GM19099 (cell line): ENCODE data around the gene PITX3.

ENCODE experiments used
- POLR2A ChIP-seq: IDR thresholded peaks from 3 replicates; pipeline ENCODE4 v1.6.1; 2011; ENCODE audit warnings: low read depth; ENCODE audit not compliant: insufficient read length; ENCODE audit errors: extremely low read depth

The PITX3 gene

GRCh38 chr10:102241444-102242117 lies at the start of gene PITX3:
TSS of gene PITX3 (minus strand) at chr10:102241512. CDS start at chr10:102232080, 9,432 bp downstream.
- no peak for TF ChIP-seq POLR2A

- no peak for TF ChIP-seq POLR2A
Observed at GRCh38 chr10:102289840-102290239, 48.5 kb upstream of the PITX3 start.

- no peak for TF ChIP-seq POLR2A
Observed at GRCh38 chr10:102289356-102289755, 48.0 kb upstream of the PITX3 start.

- TF ChIP-seq POLR2A, result no peak
Observed at GRCh38 chr10:102287991-102288390, 46.7 kb upstream of the PITX3 start.

GRCh38 chr10:102287538-102287937 lies 46.2 kb upstream of the PITX3 start:
- TF ChIP-seq POLR2A, result no peak

GRCh38 chr10:102286216-102286615 lies 44.9 kb upstream of the PITX3 start:
- no peak for TF ChIP-seq POLR2A

GRCh38 chr10:102285133-102285532 lies 43.8 kb upstream of the PITX3 start:
- TF ChIP-seq POLR2A, result no peak

- TF ChIP-seq POLR2A, result no peak
Observed at GRCh38 chr10:102284531-102284930, 43.2 kb upstream of the PITX3 start.

- no peak for TF ChIP-seq POLR2A
Observed at GRCh38 chr10:102283890-102284289, 42.6 kb upstream of the PITX3 start.

GRCh38 chr10:102283488-102283887 lies 42.2 kb upstream of the PITX3 start:
- TF ChIP-seq POLR2A, result no peak

- no peak for TF ChIP-seq POLR2A
Observed at GRCh38 chr10:102281102-102281487, 39.8 kb upstream of the PITX3 start.

- TF ChIP-seq POLR2A, result no peak
Observed at GRCh38 chr10:102280397-102281101, 39.2 kb upstream of the PITX3 start.

- TF ChIP-seq POLR2A, result no peak
Observed at GRCh38 chr10:102279104-102279503, 37.8 kb upstream of the PITX3 start.

- TF ChIP-seq POLR2A, result no peak
Observed at GRCh38 chr10:102275343-102275742, 34.0 kb upstream of the PITX3 start.

- no peak for TF ChIP-seq POLR2A
Observed at GRCh38 chr10:102274062-102274461, 32.8 kb upstream of the PITX3 start.

- no peak for TF ChIP-seq POLR2A
Observed at GRCh38 chr10:102269017-102269416, 27.7 kb upstream of the PITX3 start.
